ENCODE data around the gene AKNA.

Gene AKNA

GRCh38 chr9:114413861-114414301 is 26.1 kb upstream of the AKNA start:
- DNase-seq, result no peak

- DNase-seq, result no peak
Measured at GRCh38 chr9:114412048-114412683, 24.4 kb upstream of the AKNA start.

GRCh38 chr9:114411452-114411851 is 23.7 kb upstream of the AKNA start:
- no peak for DNase-seq

- no peak for DNase-seq
Measured at GRCh38 chr9:114410910-114411309, 23.1 kb upstream of the AKNA start.

- no peak for DNase-seq
Measured at GRCh38 chr9:114409842-114410241, 22.1 kb upstream of the AKNA start.

- no peak for DNase-seq
Measured at GRCh38 chr9:114409103-114409780, 21.5 kb upstream of the AKNA start.

- DNase-seq, result no peak
Measured at GRCh38 chr9:114408645-114409044, 20.9 kb upstream of the AKNA start.

- no peak for DNase-seq
Measured at GRCh38 chr9:114407889-114408288, 20.1 kb upstream of the AKNA start.

GRCh38 chr9:114406441-114406840 is 18.7 kb upstream of the AKNA start:
- DNase-seq, result no peak

- no peak for DNase-seq
Measured at GRCh38 chr9:114405294-114406034, 17.7 kb upstream of the AKNA start.

GRCh38 chr9:114404531-114404930 is 16.7 kb upstream of the AKNA start:
- DNase-seq, result no peak

- no peak for DNase-seq
Measured at GRCh38 chr9:114403153-114403756, 15.5 kb upstream of the AKNA start.

- DNase-seq, result no peak
Measured at GRCh38 chr9:114401344-114401743, 13.6 kb upstream of the AKNA start.

- no peak for DNase-seq
Measured at GRCh38 chr9:114400772-114401171, 13.0 kb upstream of the AKNA start.

GRCh38 chr9:114400219-114400618 is 12.4 kb upstream of the AKNA start:
- DNase-seq, result no peak

GRCh38 chr9:114399381-114399780 is 11.6 kb upstream of the AKNA start:
- DNase-seq, result no peak

- peak; percentile 76 for DNase-seq
Measured at GRCh38 chr9:114397848-114398605, 10.2 kb upstream of the AKNA start.

GRCh38 chr9:114397219-114397847 is 9.6 kb upstream of the AKNA start:
- no peak for DNase-seq

GRCh38 chr9:114396558-114397218 is 8.9 kb upstream of the AKNA start:
- no peak for DNase-seq

- DNase-seq, result no peak
Measured at GRCh38 chr9:114395768-114396167, 8.0 kb upstream of the AKNA start.

GRCh38 chr9:114395334-114395617 is 7.5 kb upstream of the AKNA start:
- DNase-seq, result no peak
